ENCODE results near the gene POTEF. TPM values are rescaled to one million over a fixed set of nuclear protein-coding genes. Genes with fewer than 3 reads are reported as not detected.
"Not testable (repeated sequence)": the region's sequence is repeated elsewhere in the genome, so short reads cannot be mapped to it uniquely, and the experiment has no call there.

Gene POTEF
- total RNA-seq, 1 experiment from 2014 or later = not detected

DNA sequence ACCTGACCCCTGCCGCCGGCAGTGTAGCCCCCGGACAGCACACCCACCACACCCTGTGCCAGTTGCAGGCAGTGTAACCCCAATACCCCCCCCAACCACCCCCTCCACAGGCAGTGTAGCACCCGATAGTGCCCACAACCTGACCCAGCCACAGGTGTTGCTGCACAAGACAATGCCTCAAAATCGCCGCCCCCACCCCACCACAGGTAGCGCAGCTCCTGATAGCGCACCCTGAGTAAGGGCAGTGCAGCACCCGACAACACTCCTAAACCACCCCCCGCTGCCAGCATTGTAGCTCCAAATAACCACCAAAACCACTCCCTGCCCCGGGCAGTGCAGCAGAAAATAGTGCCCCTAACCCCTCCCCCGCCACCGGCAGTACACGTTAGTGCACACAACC, 558 bp downstream of the POTEF start:
- DNase-seq (ENCODE audit: low read depth) = not testable (repeated sequence)

DNA sequence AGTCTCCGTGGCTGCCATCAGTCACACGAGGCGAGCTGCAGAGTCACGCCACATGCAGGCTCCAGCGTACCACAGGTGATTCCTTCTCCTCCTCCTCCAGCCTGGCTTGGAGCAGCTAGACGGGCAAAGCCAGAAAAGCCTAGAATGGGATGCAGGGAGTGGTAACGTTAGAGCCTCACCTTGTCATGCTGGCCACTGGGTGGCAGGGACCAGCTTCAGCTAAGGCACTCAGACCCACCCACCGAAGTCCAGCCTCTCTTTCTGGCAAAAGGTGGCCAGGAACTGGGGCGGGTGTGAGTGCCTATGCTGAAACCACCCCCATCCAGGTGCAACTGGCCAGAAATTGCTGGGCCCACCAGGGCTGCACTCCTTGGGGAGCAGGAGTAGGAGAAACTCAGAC, 1.3 kb downstream of the POTEF start:
- DNase-seq (ENCODE audit: low read depth) = not testable (repeated sequence)

DNA sequence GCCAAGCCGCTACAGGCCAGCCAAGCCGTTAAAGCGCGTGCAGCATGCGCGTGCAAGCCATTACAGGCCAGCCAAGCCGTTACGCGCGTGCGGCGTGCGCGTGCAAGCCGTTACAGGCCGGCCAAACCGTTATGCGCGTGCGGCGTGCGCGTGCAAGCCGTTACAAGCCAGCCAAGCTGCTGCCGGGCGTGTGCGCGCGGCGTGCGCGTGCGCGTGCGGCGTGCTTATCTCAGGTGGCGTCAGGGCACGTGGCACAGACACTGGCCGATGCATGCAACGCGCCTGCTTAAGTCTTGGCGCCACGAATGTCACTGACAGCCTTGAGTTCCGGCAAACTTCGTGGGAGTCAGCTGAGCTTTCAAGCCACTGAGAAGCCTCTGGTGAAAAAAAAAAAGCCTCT, 8.1 kb downstream of the POTEF start:
- DNase-seq (ENCODE audit: low read depth) = not testable (repeated sequence)

DNA sequence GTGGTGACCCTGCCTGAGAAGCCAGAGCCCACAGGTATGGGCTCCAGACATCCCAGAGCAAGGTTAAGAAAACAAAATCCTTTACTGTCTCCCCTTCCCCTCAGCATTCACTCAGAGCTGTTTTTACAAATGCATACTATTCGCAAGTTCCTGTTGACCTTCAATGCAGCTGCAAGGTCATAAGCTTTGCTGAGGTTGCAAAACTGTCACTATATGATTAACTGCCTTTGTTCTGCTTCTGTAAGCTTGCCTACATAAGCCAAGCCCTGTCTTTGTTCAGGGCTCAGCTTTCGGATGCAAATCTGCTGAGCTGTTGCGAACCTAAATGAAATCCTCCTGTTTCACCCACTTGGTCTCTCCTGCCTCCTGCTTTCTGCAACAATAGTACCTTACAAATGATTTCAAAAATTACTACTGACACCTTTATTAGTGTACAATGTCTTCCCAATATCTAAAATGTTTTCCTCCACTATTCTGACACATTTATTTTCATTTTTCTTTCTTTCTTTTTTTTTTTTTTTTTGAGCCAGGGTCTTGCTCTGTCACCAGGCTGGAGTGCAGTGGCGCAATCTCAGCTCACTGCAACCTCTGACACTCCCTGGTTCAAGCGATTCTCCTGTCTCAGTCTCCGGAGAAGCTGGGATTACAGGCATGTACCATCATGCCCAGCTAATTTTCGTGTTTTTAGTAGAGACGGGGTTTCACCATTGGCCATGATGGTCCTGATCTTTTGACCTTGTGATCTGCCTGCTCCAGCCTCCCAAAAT, 26.2 kb downstream of the POTEF start:
- not testable (repeated sequence) for DNase-seq (ENCODE audit: low read depth)

DNA sequence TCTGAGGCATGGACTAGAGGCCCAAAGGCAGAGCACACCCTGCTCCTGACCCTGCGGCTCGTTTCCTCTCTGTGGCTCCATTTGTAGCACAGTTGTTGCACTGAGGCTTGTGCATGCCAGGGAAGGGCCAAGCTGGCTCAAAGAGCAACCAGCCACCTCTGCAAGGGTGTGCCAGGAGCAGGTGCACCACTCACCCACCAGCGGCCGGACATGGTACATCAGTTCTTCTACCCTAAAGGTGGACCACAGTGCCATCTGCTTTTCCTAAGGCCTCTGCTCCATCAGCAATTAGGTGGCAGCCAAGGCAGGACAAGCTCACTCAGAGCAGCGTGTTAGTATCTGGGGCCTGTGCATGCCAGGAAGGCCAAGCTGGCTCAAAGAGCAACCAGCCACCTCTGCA, 66.4 kb downstream of the POTEF start:
- DNase-seq (ENCODE audit: low read depth) = not testable (repeated sequence)

DNA sequence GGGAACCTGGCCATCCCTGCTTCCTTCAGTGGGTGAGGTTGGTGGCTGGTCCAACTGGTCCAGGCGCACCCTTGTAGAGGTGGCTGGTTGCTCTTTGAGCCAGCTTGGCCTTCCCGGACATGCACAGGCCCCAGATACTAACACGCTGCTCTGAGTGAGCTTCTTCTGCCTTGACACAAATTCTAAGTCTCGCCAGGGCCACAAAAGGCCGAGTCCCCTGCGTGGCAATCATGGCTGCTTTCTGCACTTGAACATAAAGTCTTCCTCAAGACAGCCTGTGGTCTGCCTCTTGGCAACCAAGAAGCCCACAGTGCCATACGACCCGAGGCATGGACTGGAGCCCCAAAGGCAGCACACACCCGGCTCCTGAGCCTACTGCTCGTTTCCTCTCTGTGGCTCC, 69.0 kb downstream of the POTEF start:
- DNase-seq (ENCODE audit: low read depth) = not testable (repeated sequence)

DNA sequence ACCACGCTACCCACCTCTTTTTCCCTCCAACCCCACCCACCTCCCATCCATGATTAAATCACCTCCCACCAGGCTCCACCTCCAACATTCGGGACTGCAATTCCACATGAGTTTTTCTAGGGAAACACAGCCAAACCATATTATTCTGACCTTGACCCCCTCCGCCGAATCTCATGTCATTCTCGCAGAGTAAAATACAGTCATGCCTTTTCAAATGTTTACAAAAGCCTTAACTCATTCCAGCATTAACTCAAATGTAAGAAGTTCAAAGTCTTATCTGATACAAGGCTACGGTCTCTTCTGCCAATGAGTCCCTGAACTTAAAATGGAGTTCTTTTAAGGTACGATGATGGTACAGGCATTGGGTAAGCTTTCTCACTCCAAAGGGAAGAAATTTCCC, 72.7 kb downstream of the POTEF start:
- DNase-seq (ENCODE audit: low read depth) = not testable (repeated sequence)

DNA sequence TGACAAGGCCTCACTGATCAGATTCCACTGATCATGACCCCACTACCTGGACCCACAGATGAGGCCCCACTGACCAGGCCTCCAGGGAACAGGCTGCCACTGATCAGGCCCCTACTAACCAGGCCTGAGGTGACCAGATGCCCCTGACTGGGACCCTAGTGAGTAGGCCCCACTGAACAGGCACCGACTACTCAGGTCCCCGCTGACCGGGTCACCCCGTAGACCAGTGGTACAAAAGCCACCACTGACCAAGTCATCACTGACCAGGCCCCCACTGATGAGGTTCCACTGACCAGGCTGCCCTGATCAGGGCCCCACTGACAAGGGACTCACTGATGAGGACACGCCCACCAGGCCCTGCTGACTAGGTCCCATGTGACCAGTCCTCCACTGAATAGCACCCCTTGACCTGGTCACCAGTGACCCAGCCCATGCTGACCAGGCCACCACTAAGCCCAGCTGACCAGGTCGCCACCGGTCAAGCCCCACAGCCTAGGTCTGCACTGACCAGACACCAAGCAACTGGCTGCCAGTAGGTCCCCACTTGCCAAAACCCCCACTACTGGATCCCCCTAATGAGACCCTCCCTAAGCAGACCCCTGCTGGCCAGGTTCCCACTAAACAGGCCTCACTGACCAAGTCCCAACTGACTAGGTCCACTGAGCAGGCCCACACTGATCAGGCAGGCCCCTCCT, 75.7 kb downstream of the POTEF start:
- DNase-seq (ENCODE audit: low read depth) = not testable (repeated sequence)

DNA sequence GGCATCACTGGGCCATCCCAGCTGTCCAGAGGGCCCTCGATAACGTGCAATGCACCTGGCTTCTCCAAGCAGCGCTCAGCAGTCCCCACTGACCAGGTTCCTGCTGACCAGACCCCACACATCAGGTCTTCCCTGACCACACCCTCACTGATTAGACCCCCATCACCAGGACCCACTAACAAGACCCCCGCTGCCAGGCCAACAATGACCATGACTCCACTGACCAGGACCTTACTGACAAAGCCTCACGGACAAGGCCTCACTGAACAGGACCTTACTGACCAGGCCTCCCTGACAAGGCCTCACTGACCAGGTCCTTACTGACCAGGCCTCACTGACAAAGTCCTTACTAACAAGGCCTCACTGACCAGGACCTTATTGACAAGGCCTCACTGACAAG, 76.6 kb downstream of the POTEF start:
- DNase-seq (ENCODE audit: low read depth) = not testable (repeated sequence)

DNA sequence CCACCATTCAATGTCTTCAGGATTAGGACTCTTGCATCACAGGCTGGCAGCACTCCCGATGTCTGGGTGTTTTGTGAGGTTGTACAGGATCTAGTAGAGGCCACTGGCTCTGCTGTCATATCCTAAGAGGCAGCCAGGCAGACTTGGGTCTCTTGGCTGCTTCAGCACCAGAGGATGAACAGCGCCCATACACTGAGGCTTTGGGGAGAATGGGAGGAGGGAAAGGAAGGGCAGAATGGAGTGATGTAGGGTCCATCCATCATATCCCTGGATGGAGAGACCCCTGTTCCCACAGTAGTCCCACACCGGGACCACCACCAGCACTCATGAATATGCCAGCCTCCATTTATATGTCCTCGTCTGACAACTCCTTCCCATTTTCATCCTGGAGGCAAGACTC, 80.6 kb downstream of the POTEF start:
- DNase-seq (ENCODE audit: low read depth) = not testable (repeated sequence)

DNA sequence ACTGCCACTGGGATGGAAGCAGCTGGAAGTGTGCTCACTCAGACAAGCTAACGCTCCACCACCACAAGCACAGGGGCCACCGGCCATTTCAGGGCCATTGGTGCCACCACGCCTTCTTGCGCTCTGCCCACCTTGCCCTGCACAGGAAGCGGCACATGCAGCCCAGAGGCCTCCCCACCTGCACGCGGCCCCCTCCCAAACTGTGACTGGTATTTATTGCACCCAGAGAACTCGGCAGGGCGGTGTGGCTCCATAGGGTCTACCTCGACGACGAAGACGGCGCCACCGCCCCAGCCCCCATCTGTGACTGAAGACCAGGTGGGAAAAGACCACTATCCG, 90.8 kb downstream of the POTEF start:
- DNase-seq (ENCODE audit: low read depth) = not testable (repeated sequence)

DNA sequence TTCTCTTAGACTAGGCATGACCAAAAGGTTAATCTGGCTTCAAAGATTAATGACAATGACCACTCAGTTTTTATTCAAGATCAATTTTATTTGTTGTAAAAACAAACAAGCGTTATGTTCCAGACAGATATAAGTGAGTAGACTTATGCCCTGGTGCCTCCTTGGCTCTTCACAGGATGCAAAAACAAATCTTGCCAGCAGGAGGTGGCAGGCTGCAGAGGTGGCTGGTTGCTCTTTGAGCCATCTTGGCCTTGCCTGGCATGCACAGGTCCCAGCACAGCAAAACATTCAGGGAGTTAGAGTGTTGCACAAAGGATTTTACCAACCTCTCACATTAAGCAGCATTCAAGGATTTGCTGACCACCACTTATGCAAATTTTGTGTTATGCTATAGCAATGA, 103.1 kb downstream of the POTEF start:
- DNase-seq (ENCODE audit: low read depth) = not testable (repeated sequence)

Other genes with a start within 250 kb of the POTEF start
- 0.02 TPM in 1 of 2 replicates, not detected in the other for gene RAB6C, start 149.6 kb downstream of the POTEF start, total RNA-seq (2014; rRNA removed; shearing (Covaris generic))
- 4.2 and 5.8 TPM in 2 replicates for gene CCDC74B, start 15.9 kb upstream of the POTEF start, total RNA-seq (2014; rRNA removed; shearing (Covaris generic))
- gene SMPD4, start 52.4 kb upstream of the POTEF start, total RNA-seq (2014; rRNA removed; shearing (Covaris generic)) = 24.2 and 35.0 TPM in 2 replicates
- 87.0 and 111 TPM in 2 replicates for gene MZT2B, start 53.0 kb upstream of the POTEF start, total RNA-seq (2014; rRNA removed; shearing (Covaris generic))
- not detected in 2 replicates for gene TUBA3E, start 69.2 kb upstream of the POTEF start, total RNA-seq (2014; rRNA removed; shearing (Covaris generic))
- 91.1 and 97.3 TPM in 2 replicates for gene IMP4, start 213.7 kb upstream of the POTEF start, total RNA-seq (2014; rRNA removed; shearing (Covaris generic))
- 16.5 and 19.0 TPM in 2 replicates for gene PTPN18, start 226.8 kb upstream of the POTEF start, total RNA-seq (2014; rRNA removed; shearing (Covaris generic))

Data from M059J (cell line).